Stimulated activated CD4-positive, alpha-beta T cell treated with anti-CD3 and anti-CD28 coated beads, Interleukin-12 subunit alpha, Interleukin-12 subunit beta, amount 100 ng/mL, for 4 hours (primary cell): ENCODE measurements around the gene FCRLB.
"Not testable (repeated sequence)": the region's sequence is repeated elsewhere in the genome, so short reads cannot be mapped to it uniquely, and the experiment has no call there.

Source experiments
- DNase-seq: peaks from one replicate; pipeline ENCODE4 v3.0.0-alpha.2; 2020

FCRLB gene

GRCh38 chr1:161720956-161721737 lies at the start of gene FCRLB:
FCRLB (plus strand) TSS chr1:161721544; CDS start chr1:161722673, 1,129 bp downstream.
- no peak for DNase-seq

- not testable (repeated sequence) for DNase-seq
Measured at GRCh38 chr1:161673437-161673836, 47.9 kb upstream of the FCRLB start.

- not testable (repeated sequence) for DNase-seq
Measured at GRCh38 chr1:161674447-161674846, 46.9 kb upstream of the FCRLB start.

GRCh38 chr1:161674908-161675307 lies 46.4 kb upstream of the FCRLB start:
- DNase-seq: not testable (repeated sequence)

- no peak for DNase-seq
Measured at GRCh38 chr1:161676441-161676840, 44.9 kb upstream of the FCRLB start.

- no peak for DNase-seq
Measured at GRCh38 chr1:161676958-161677689, 44.2 kb upstream of the FCRLB start.

- no peak for DNase-seq
Measured at GRCh38 chr1:161678500-161678899, 42.8 kb upstream of the FCRLB start.

GRCh38 chr1:161681879-161682278 lies 39.5 kb upstream of the FCRLB start:
- no peak for DNase-seq

GRCh38 chr1:161688946-161689345 lies 32.4 kb upstream of the FCRLB start:
- DNase-seq: no peak

GRCh38 chr1:161691846-161692245 lies 29.5 kb upstream of the FCRLB start:
- no peak for DNase-seq

- not testable (repeated sequence) for DNase-seq
Measured at GRCh38 chr1:161693020-161693712, 28.2 kb upstream of the FCRLB start.

GRCh38 chr1:161698302-161698701 lies 23.0 kb upstream of the FCRLB start:
- not testable (repeated sequence) for DNase-seq

GRCh38 chr1:161702250-161702649 lies 19.1 kb upstream of the FCRLB start:
- DNase-seq: no peak

GRCh38 chr1:161705537-161705936 lies 15.8 kb upstream of the FCRLB start:
- no peak for DNase-seq

- no peak for DNase-seq
Measured at GRCh38 chr1:161706113-161706481, 15.2 kb upstream of the FCRLB start.

GRCh38 chr1:161706482-161707347 lies 14.6 kb upstream of the FCRLB start, which contains the start of gene FCRLA:
FCRLA (plus strand) TSS chr1:161707229; CDS start chr1:161707265, 36 bp downstream.
- DNase-seq: no peak

GRCh38 chr1:161707503-161707902 lies 13.8 kb upstream of the FCRLB start:
- no peak for DNase-seq

- no peak for DNase-seq
Measured at GRCh38 chr1:161709373-161709772, 12.0 kb upstream of the FCRLB start.

- DNase-seq: no peak
Measured at GRCh38 chr1:161710560-161710959, 10.8 kb upstream of the FCRLB start.

GRCh38 chr1:161718559-161719324 lies 2.6 kb upstream of the FCRLB start:
- DNase-seq: no peak

- no peak for DNase-seq
Measured at GRCh38 chr1:161719325-161719611, 2.1 kb upstream of the FCRLB start.

- DNase-seq: no peak
Measured at GRCh38 chr1:161720422-161720821, 922 bp upstream of the FCRLB start.
